Activated CD8-positive, alpha-beta T cell treated with anti-CD3 and anti-CD28 coated beads for 36 hours (primary cell): ENCODE data around the gene SFTPA2. TPM values are rescaled to one million over a fixed set of nuclear protein-coding genes. Genes with fewer than 3 reads are reported as not detected.
"Not testable (repeated sequence)": the region's sequence is repeated elsewhere in the genome, so short reads cannot be mapped to it uniquely, and the experiment has no call there.

ENCODE experiments used
- ATAC-seq: fragments of 200-7000 bp; cut with Tn5 transposase; one replicate; pipeline ENCODE4 v1.10.0; 2021; ENCODE audit warnings: mild to moderate bottlenecking, moderate library complexity
- CTCF ChIA-PET: fragments of 350-600 bp; sonication (Branson Sonifier 250); formaldehyde crosslinking; loops from one replicate; lab custom pipeline; 2021; ENCODE audit warnings: antibody characterized with exemption; lab: Charles Lee
- POLR2A ChIA-PET: fragments of 350-600 bp; sonication (Branson Sonifier 250); formaldehyde crosslinking; loops from one replicate; lab custom pipeline; 2021; ENCODE audit warnings: antibody characterized with exemption; lab: Charles Lee
- DNase-seq: peaks from one replicate; pipeline ENCODE4 v3.0.0-alpha.2; 2020
- H3K27ac Mint-ChIP-seq: one replicate; pipeline ENCODE4 v1.8.0; 2021; ENCODE audit warnings: mild to moderate bottlenecking, mixed read lengths
- H3K27me3 Mint-ChIP-seq: one replicate; pipeline ENCODE4 v1.8.0; 2021; ENCODE audit warnings: mixed read lengths
- H3K36me3 Mint-ChIP-seq: one replicate; pipeline ENCODE4 v1.8.0; 2021; ENCODE audit warnings: low read depth, mixed read lengths
- H3K4me1 Mint-ChIP-seq: one replicate; pipeline ENCODE4 v1.8.0; 2021; ENCODE audit warnings: low read depth, mixed read lengths
- H3K4me3 Mint-ChIP-seq: one replicate; pipeline ENCODE4 v1.8.0; 2021; ENCODE audit warnings: mild to moderate bottlenecking, moderate library complexity, mixed read lengths
- H3K9me3 Mint-ChIP-seq: one replicate; pipeline ENCODE4 v1.8.0; 2021; ENCODE audit warnings: mixed read lengths
- intact Hi-C: fragments of 100-400 bp; cut with micrococcal nuclease; formaldehyde crosslinking; loops from one replicate; pipeline ENCODE4 v1.10.0; 2022
- total RNA-seq, 2 experiments: library from RNA; stranded (reverse); gene quantifications; one replicate each; pipeline ENCODE4 v1.2.3, GENCODE V29; 2021
- TF ChIP-seq, protein P1 (sequence below): fragments of 200-600 bp; IDR thresholded peaks from one replicate; pipeline ENCODE4 v1.8.0; 2022; ENCODE audit warnings: antibody characterized with exemption, mild to moderate bottlenecking

SFTPA2 gene
- total RNA-seq, 2 experiments from 2014 or later = not detected

DNA sequence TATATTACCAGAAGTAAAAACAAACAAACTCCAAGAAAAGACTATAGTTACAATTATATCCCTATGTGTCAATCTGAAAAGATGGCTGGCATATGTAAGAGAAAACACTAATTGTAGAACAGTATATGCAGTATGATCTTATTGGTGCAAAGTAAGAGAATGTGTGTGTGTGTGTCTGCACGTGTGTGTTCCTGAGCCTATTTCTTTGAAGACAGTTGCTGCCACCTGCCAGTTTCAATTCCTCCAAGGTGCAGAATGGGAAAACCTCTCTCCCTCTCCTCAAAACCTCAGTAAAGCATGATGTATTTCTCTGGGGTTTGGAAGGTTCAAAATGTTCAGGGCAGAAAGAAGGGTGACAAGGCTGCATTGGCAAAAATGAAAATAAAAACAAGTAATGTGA is 41.7 kb upstream of the SFTPA2 start:
- CTCF ChIA-PET = interaction anchor here (0.5 to 1.6 kb wide), 2 partner anchors 64 to 68 kb away, joined by 3 to 7 read pairs; no protein-coding TSS in a partner anchor

DNA sequence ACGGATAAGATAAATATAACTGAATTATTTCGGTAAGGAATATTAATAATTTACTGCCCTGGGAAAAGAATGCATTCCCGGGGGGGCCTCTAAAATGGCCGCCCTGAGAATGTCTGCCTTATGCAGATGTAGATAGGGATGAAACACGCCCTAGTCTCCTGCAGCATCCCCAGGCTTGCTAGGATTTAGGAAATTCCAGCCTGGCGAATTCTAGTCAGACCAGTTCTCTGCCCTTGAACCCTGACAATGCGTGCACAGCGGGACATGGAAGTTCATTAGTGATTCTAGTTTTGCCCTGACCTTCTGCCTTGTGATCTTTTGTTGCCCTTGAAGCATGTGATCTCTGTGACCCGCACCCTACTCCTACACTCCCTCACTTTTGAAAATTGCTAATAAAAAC is 39.4 kb upstream of the SFTPA2 start:
- H3K27me3 Mint-ChIP-seq = peaks cover 15% of the 10 kb centered on the region
- H3K36me3 Mint-ChIP-seq, POLR2A ChIA-PET, ATAC-seq, DNase-seq, H3K4me1 Mint-ChIP-seq, H3K4me3 Mint-ChIP-seq, CTCF ChIA-PET, H3K27ac Mint-ChIP-seq: not testable (repeated sequence)
- intact Hi-C loops = loop anchor here (10.0 kb wide), 1 partner anchor 65 kb away; no protein-coding TSS in a partner anchor
- H3K9me3 Mint-ChIP-seq = peaks cover 12% of the 10 kb centered on the region

More for the DNA sequence above, 41.7 kb upstream of the SFTPA2 start:
- Mint-ChIP-seq H3K9me3 (peaks cover 12% of the 10 kb centered on the region), H3K4me1 (no peaks in the 10 kb centered on the region), H3K27me3 (peaks cover 13% of the 10 kb centered on the region), H3K36me3 (no peaks in the 10 kb centered on the region), H3K4me3 (no peak overlapping the region), H3K27ac (no peak overlapping the region)
- intact Hi-C loops = loop anchor here (10.0 kb wide), 1 partner anchor 67 kb away; no protein-coding TSS in a partner anchor
- POLR2A ChIA-PET = no interaction called here
- ATAC-seq = no peak
- TF ChIP-seq, protein P1, sequence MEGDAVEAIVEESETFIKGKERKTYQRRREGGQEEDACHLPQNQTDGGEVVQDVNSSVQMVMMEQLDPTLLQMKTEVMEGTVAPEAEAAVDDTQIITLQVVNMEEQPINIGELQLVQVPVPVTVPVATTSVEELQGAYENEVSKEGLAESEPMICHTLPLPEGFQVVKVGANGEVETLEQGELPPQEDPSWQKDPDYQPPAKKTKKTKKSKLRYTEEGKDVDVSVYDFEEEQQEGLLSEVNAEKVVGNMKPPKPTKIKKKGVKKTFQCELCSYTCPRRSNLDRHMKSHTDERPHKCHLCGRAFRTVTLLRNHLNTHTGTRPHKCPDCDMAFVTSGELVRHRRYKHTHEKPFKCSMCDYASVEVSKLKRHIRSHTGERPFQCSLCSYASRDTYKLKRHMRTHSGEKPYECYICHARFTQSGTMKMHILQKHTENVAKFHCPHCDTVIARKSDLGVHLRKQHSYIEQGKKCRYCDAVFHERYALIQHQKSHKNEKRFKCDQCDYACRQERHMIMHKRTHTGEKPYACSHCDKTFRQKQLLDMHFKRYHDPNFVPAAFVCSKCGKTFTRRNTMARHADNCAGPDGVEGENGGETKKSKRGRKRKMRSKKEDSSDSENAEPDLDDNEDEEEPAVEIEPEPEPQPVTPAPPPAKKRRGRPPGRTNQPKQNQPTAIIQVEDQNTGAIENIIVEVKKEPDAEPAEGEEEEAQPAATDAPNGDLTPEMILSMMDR = no peak
- DNase-seq = no peak

DNA sequence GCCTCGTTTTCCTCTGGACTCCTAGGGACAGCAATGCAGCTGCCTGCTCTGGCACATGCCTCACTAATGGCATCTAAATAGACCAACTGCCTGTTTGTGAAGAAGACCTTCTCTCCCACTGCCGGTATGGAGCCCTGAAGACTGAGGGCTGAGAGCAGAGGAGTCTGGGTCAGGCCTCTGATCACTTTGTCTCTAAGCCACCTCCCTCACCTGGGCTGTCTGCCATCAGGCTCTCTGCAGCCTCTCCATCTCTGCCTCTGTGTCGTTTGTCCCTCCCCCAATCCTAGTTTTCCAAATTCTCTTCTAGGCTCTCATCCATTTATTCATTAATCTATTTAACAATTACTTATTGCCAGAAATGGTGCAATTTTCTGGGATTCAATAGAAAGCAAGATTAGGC is 35.3 kb upstream of the SFTPA2 start:
- TF ChIP-seq, protein P1 = no peak
- POLR2A ChIA-PET = no interaction called here
- intact Hi-C loops = no loop called here
- DNase-seq (no peak), ATAC-seq (no peak)
- Mint-ChIP-seq H3K27me3 (peaks cover 15% of the 10 kb centered on the region), H3K4me3 (no peak overlapping the region), H3K36me3 (no peaks in the 10 kb centered on the region), H3K9me3 (peaks cover 12% of the 10 kb centered on the region), H3K27ac (no peak overlapping the region), H3K4me1 (no peaks in the 10 kb centered on the region)
- CTCF ChIA-PET = no interaction called here

DNA sequence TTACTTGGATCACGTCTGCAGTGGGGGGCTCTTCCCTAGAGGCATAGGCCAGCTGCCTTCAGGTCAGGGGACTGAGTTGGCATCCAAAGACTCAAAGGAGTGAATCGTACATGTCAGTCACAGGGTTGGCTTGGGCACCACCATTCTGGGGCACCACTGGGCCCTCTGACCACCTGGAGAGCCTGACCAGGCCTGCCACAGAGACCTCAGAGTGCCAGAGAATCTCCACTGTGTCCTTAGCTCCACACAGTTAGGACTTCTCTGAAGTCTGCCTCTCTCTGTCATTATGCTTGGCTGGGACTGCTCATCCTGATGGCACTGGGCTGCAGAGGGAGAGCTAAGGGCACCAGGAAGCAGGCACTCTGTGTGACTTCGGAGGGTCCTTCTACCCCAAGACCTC is 34.4 kb upstream of the SFTPA2 start:
- ATAC-seq, H3K4me1 Mint-ChIP-seq, H3K4me3 Mint-ChIP-seq, H3K27ac Mint-ChIP-seq, intact Hi-C loops, POLR2A ChIA-PET, DNase-seq, H3K36me3 Mint-ChIP-seq: not testable (repeated sequence)
- Mint-ChIP-seq H3K9me3 (peaks cover 12% of the 10 kb centered on the region), H3K27me3 (peaks cover 15% of the 10 kb centered on the region)
- CTCF ChIA-PET = interaction anchor here (1.7 kb wide), 1 partner anchor 57 kb away, joined by 7 read pairs; no protein-coding TSS in a partner anchor

DNA sequence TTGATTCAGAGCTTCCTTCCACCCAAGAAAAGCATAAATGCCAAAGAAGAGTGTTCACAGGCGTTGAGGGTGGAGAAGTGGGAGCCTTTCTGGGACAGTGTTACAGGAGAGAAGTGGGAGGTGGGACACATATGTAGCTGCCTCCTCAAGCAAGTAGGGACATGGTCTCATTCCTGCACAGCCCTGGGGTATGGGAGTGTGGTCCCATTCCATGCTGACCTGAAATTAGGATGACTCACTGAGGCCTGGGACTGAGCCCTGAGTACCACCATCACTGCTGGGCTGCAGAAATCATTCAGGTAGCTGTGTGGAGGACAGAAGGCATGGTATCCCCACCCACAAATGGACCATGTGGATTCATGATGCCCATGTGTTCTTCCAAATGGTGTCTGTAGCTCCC is 33.2 kb upstream of the SFTPA2 start:
- ChIA-PET CTCF (interaction anchor here (1.0 to 1.7 kb wide), 2 partner anchors 20 to 56 kb away, joined by 3 to 7 read pairs; no protein-coding TSS in a partner anchor), POLR2A (no interaction called here)
- Mint-ChIP-seq H3K27me3 (peaks cover 11% of the 10 kb centered on the region), H3K27ac (no peak overlapping the region), H3K4me1 (no peaks in the 10 kb centered on the region), H3K9me3 (peaks cover 10% of the 10 kb centered on the region), H3K36me3 (no peaks in the 10 kb centered on the region), H3K4me3 (no peak overlapping the region)
- TF ChIP-seq, protein P1 = no peak
- no peak for DNase-seq
- intact Hi-C loops = no loop called here
- no peak for ATAC-seq

DNA sequence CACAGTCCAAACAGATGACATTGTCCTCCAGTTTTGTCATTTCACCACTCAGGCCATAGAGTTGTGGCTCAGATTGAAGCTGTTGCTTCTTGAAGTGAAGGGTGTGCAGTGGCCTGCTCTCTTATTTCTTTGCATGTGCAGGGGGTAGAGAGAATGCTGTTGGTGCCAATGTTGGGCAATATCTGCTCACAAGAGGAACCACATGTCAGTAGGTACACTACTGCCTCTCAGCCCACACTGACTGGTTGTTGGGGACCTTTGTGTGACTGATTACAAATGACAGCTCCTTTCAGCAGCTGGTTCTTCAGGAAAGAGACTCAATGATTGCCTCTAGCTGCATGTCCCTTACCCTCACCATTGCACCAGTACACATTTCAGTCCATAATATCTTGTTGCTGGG is 28.6 kb upstream of the SFTPA2 start:
- DNase-seq (no peak), ATAC-seq (no peak)
- no peaks in the 10 kb centered on the region for H3K36me3 Mint-ChIP-seq
- H3K27me3 Mint-ChIP-seq = peaks cover 5% of the 10 kb centered on the region
- TF ChIP-seq, protein P1 = no peak
- intact Hi-C loops = no loop called here
- H3K9me3 Mint-ChIP-seq = no peaks in the 10 kb centered on the region
- ChIA-PET CTCF (interaction anchor here (0.5 to 0.9 kb wide), 2 partner anchors 19 to 381 kb away, joined by 3 read pairs; no protein-coding TSS in a partner anchor), POLR2A (no interaction called here)
- no peak overlapping the region for H3K27ac Mint-ChIP-seq
- H3K4me1 Mint-ChIP-seq = no peaks in the 10 kb centered on the region
- H3K4me3 Mint-ChIP-seq = no peak overlapping the region
